Stimulated activated CD4-positive, alpha-beta T cell treated with anti-CD3 and anti-CD28 coated beads, Interleukin-1b, Interleukin-23, amount 100 ng/mL, for 1 hour (primary cell): ENCODE measurements around the gene ZSWIM4.

Experiments
- DNase-seq, 2 donors: peaks; one replicate each; pipeline ENCODE4 v3.0.0-alpha.2; 2020; ENCODE audit warnings: low read depth in 2 of 2

The ZSWIM4 gene

DNA sequence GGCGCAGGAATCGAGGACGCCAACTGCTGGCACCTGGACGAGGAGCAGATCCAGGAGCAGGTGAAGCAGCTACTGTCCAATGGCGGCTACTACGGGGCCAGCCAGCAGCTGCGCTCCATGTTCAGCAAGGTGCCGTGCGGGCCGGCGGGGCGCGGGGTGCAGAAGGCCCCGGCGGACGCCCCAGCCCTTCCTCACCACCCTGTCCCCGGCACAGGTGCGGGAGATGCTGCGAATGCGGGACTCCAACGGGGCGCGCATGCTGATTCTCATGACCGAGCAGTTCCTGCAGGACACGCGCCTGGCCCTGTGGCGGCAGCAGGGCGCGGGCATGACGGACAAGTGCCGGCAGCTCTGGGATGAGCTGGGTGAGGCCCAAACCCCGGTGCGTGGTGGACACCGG is 13.6 kb downstream of the ZSWIM4 start:
- DNase-seq: no peak

DNA sequence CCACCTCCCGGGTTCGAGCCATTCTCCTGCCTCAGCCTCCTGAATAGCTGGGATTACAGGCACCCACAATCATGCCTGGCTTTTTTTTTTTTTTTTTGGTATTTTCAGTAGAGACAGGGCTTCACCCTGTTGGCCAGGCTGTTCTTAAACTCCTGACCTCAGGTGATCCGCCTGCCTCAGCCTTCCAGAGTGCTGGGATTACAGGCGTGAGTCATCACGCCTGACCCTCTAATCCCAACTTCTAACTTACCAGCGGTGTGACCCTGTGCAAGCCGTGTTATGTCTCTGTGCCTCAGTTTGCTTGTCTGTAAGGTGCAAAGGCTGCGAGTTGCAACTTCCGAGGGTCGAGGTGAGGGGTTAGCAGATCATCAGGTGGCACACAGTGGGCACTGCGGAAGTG is 17.3 kb downstream of the ZSWIM4 start:
- no peak for DNase-seq

DNA sequence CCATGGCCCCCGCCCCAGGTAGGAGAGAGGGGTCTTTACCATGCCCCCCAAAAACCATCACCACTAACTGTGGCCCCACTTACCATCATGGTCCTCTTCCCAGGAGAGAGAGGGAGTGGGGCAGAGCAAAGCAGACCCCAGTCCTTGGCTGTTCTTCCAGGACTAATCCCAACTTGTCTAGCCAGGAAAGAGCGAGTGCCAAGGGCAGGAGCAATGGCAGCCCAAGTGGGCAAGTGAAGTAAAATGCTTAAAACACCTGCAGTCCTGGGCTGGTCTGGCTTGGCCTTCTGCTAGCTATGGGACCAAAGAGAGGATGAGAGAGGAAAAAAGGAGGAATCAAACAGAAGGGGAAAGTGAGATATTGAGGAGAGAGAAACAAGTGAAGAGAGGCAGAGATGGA is 17.9 kb downstream of the ZSWIM4 start:
- DNase-seq: no peak

DNA sequence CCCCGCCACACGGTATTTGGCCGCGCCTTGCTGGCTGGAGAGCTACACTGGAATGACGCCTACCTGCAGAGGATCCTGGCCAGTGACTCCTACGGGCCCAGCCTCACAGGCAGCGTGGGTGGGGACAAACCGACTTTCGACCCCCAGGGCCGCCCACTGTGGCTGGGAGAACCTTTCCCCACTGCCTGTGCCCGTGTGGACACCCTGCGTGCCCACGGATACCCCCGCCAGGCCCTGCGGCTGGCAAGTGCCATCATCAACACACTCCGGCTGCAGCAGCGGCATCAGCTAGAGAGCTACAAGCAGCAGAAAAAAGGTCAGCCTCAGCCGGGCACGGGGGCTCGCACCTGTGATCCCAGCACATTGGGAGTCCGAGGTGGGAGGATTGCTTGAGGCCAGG is 19.3 kb downstream of the ZSWIM4 start:
- no peak for DNase-seq

DNA sequence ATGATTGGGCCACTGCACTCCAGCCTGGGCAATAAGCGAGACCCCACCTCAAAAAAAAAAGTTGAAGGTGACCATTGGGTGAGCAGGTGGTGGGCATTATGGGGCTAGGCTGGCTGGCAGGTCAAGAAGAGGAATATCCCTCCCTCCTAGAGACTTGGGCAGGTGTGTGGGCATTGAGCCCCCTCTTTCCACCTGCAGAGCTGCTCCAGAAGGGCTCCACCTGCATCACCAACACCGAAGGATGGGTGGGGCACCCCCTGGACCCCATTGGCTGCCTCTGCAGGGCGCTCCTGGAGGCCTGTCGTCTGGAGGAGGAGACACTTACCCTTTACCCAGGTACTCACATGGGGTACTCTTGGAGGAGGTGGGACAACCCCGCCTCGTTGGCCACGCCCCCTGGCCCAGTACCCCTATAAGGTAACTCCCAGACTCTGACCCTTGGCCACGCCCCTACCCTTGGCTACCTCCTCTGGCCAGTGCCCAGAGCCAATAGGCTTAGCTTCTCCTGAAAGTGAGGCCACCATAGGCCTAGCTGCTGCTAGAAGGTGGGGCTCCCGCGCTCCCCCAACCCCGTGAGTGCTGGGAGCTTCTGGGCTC is 21.9 kb downstream of the ZSWIM4 start:
- no peak for DNase-seq

DNA sequence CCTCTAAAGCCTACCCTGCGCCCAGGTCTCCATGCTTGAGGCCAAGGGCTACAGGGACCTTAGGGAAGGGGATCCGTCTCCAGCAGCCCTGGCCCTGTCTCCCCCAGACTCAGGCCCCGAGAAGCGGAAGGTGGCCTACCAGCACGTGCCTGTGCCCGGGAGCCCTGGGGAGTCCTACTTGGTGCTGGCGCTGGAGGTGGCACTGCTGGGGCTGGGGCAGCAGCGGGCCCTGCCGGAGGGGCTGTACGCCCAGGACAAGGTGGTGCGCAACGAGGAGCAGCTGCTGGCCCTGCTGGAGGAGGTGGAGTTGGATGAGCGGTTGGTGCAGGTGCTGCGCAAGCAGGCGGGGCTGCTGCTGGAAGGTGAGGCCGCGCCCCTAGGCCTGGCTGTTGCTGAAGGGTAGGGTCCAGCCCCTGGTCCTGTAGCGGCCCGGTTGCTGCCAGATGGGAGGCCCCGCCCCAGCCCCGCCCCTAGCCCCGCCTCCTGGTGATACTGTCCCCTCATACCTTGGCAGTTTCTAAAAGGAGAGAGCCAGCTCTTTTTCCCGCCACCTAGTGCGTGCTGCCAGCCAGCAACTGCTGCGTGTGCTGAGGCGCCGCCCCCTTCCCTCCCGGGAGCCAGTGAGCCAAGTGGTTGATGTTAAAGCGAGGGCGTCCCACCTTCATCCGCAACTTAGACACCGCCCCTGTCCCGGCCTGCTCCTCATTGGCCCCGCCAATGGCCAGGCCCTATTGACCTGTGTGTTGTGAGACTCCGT is 22.6 kb downstream of the ZSWIM4 start:
- no peak for DNase-seq

DNA sequence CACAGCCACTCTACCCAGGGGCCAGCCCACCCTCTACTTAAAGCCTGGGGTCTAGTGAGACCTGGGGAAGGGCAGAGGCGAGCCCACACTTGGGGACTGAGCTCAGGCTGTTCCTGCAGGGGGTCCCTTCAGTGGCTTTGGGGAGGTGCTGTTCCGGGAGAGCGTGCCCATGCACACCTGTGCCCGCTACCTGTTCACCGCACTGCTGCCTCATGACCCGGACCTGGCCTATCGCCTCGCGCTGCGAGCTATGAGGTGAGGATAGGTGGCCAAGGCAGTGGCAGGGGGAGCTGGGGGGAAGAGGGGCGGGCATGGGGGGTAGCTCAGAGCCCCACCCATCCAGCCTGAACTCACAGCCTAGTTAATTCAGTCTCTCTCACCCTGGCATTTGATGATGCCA is 24.0 kb downstream of the ZSWIM4 start:
- no peak for DNase-seq

DNA sequence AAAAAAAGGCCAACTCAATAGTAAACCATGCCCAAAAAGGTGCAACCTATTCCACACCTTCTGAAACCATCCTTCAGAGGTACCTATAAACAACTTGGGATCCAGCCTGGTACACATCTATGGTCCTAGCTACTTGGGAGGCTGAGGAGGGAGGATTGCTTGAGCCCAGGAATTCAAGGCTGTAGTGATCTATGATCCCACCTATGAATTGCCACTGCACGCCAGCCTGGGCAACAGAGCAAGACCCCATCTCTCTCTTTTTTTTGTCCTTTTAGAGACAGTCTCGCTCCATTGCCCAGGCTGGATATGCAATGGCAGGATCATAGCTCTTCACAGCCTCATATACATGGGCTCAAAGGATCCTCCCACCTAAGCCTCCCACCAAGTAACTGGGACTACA is 26.0 kb downstream of the ZSWIM4 start:
- DNase-seq: no peak

DNA sequence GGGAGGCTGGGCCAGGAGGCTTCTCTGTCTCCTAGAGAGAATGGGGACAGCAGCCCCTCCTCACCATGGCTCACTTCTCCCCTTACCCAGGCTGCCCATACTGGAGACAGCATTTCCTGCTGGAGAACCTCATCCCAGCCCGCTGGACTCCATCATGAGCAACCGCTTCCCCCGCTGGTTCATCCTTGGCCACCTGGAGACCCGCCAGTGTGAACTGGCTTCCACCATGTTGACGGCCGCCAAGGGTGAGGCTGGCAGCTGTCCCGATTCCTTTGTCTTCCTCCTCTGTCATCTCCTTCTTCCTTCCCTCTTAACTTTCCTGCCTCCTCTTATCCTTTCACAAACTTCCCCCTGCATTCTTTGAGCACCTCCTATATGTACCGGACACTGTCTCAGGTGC is 28.0 kb downstream of the ZSWIM4 start:
- DNase-seq: no peak

DNA sequence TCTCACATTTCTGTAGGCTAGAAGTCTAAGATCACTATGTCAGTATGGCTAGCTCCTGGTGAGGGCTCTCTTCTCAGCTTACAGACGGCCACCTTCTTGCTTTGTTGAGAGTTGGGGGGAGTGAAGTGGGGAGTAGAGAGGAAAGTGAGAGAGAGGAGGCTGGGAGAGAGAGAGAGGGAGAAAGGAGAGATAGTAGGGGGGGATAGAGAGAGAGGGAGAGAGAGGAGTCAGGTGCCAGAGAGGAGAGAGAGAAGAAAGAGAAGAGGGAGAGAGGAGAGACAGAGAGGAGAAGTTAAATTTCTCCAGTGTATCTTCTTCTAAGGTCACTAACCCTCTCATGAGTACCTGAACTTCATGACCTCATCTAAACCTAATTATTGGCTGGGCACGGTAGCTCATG is 28.7 kb downstream of the ZSWIM4 start:
- no peak for DNase-seq

DNA sequence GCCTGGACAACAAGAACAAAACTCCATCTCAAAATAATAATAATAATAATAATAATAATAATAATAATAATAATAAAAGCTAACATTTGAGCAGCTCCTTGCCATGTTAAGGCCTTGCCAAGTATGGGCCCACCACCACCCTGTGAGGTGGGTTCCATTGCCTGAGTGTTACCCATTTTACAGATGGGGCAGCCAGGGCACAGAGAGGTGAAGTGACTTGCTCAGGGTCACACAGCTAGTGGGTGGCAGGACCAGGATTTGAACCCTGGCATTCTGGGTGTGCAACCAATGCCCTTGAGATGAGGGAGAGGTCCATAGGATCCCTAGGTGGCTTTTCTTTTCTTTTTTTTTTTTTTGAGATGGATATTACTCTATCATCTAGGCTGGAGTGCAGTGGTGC is 29.5 kb downstream of the ZSWIM4 start:
- DNase-seq: no peak

DNA sequence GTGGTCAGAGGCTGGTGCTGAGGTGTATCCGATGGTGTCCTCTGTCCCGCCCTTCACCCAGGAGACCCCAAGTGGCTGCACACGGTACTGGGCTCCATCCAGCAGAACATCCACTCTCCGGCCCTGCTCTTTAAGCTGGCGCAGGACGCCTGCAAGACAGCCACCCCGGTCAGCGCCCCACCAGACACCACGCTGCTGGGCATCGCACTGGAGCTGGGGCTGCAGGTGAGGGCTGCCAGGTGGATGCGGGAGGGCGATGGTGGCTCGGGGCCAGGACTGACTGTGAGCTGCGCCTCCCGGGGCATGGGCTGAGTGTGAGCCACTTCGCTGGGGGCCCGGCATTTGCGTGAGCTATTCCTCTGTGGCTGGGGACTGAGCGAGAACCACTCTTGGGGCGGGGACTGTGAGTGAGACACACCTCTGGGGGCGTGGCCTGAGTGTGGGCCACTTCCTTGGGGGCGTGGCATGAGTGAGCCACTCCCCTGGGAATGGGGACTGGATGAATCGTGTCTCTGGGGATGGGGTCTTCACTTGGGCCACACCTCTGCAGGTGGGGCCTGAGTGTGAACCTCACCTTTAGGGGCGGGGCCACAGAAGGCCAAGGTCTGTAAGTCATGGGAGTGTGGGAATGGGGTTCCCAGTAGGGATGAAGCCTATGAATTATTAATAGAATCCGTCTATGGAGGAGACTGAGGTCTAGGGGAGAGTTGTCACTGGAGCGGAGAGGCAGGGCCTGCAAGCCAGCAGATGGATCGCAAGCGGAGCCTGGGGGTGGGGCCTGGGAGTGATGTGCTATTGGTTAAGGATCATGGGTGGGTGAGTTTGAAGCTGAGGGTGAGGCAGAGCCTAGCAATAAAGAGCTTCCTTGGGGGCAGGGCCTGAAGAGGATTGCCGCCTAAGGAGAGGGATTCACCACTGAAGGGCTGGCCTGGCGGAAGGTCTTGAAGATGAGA is 30.5 kb downstream of the ZSWIM4 start:
- DNase-seq: no peak

DNA sequence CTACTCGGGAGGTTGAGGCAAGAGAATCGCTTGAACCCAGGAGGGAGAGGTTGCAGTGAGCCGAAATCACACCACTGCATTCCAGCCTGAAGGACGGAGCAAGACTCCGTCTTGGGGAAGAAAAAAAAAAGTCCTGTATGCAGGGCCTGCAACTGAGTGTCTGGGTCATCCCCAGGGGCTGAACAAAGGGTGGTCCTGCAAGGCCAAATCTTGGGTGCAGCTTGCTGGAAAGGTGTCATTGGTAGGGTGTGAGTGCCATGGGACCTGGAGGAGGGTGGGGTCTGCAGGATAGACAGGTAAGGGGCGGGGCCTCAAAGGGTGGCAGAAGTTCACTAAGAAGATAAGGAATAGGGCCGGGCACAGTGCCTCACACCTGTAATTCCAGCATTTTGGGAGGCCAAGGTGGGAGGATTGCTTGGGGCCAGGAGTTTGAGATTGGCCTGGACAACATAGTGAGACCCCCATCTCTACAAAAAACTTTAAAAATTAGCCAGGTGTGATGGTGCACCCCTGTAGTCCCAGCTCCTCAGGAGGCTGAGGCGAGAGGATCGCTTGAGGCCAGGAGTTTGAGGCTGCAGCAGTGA is 31.5 kb downstream of the ZSWIM4 start:
- no peak for DNase-seq

DNA sequence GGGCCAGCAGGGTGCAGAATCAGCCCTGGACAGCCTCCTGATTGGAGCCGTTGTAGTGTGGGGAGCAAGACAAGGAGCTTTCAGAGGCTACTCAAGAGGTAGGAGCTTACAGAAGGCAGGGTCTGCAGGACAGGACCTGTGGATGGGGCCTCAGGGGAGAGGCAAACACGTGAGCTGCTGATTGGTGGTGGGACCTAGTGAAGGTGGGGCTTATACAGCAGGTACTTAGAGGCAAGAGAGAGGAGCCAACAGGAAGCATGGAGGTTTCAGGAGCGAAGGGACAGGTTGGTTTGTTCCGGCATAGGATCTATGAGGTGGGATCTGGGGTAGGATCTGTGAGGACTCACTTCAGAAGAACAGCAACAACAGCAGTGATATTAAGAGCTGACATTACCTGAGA is 32.4 kb downstream of the ZSWIM4 start:
- DNase-seq: no peak

DNA sequence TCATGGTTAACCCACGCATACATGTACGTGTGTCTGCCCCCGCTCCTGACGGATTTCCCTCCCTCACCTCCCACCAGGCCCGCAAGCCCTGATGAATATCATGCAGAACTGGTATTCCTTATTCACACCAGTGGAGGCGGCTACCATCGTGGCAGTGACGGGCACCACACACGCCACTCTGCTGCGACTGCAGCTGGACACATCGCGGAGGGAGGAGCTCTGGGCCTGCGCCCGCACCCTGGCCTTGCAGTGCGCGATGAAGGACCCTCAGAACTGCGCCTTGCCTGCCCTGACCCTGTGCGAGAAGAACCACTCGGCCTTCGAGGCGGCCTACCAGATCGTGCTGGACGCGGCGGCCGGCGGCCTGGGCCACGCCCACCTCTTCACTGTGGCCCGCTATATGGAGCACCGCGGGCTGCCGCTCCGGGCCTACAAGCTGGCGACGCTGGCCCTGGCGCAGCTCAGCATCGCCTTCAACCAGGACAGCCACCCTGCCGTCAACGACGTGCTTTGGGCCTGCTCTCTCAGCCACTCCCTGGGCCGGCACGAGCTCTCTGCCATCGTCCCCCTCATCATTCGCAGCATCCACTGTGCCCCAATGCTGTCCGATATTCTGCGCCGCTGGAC is 35.0 kb downstream of the ZSWIM4 start:
- DNase-seq: no peak

DNA sequence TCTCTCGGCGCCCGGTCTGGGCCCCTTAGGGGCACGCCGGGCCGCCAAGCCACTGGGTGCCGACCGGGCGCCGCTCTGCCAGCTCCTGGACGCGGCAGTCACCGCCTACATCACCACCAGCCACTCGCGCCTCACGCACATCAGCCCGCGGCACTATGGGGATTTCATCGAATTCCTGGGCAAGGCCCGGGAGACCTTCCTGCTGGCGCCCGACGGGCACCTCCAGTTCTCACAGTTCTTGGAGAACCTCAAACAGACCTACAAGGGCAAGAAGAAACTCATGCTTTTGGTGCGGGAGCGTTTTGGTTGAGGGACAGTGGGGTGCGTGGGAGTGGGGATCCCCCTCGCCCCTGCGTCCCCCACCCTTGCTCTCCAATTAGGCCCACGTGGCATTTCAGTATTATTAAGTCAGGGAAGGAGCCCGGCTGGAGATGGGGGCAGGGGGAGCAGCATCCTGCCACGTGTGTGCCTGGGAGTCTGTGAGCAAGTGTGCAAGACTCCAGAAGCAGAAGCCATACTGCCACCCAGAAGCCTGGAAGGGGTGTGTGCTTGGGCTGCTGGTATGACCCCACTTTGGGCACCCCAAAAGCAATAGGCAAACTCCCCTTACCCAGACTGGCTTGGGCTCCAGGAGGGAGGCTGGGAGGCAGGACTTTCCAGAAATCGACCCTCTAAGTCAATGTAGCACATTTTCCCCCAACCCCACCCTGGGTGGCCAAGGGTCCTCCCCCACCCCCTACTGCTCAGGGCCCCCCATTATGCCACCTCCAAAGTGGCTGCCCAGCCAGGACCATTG is 35.7 kb downstream of the ZSWIM4 start:
- no peak for DNase-seq

DNA sequence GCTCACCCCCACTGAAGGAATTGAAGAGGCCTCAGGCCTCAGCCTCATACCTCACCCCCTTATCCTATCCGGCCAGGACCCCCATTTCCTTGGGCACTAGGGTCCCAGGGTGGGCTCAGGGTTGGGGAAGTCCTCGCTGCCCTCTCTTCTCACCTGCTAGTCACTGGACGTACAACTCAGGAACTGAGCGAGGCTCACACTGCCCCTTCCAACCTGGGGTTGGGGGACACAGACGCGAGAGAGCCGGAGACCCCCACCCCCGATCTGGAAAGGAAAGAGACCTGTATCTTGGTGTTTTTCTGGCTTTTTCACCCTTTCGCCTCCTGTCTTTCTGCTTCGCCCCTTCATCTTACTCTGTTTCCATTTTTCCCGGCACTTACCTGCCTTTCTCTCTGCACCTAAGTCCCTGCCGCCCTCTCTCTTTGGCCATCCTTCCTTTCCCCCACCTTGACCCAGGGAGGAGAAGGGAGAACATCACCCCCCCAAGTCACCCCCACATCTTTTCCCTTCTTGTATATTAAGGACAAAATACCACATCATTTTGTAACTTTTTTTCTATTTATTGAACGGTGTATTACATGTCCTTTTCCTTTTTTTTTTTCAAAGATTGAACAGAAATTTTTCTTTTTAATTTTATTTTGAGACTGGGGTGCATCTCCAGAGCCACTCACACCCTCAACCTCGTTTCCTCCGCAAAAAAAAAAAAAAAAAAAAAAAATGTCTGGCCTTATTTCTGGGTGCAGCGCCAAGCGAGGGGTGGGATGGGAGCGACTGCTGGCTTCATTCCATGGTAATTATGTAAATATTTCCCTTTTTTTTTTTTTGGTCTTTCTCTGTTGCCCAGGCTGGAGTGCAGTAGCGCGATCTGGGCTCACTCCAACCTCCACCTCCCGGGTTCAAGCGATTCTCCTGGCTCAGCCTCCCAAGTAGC is 36.6 kb downstream of the ZSWIM4 start:
- no peak for DNase-seq

DNA sequence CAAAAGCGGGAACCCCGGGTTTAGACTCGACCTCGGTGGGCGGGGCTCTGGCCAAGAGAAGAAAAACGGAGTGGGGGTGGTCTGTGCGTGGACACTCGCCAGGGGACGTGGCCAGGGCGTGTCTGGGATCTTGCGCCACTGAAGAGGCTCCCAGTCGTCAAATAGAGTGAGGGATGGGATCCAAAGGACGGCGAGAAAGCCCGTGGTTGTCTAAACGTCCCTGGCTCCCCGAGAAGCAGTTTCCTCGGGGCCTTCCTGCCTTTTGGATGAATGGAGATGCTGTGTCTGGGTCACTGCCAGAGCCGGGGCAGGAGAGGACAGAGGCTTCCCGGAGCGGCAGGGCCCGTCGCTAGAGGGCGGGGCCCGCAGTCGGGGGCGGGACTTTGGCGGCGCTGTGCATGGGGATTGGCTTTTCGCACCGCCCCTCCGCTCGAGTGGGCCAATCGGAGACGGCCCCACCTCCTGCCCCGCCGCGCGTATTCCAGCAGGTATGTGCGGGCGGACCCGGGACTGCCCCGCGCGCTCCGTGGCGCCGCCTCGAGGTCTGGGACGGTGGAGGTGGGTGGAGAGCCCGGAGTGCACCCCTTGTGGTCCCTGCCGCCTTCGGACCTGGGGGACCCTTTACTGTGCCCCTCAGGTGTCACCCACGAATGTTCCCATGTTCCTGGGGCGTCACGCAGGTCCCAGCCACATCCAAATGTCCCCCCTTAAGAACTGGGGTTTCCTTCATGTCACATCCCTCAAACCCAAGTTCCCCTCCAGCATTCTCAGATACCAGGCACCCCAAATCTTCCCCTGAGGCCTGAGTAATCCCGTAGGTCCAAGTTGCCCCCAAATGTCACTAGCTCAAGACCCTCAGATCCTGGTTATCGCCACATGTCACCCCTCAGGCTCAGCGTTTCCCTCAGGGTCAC is 38.3 kb downstream of the ZSWIM4 start:
- DNase-seq: peak; percentile 81 to 89
